CD14-positive monocyte (primary cell): Measurements from ENCODE around the gene NCOA7. TPM values are rescaled to one million over a fixed set of nuclear protein-coding genes. Genes with fewer than 3 reads are reported as not detected.

Experiments used
- DNase-seq, 3 donors: peaks; one replicate each; pipeline ENCODE4 v3.0.0-alpha.2; 2011 to 2022
- H2AFZ ChIP-seq: 2 replicates; pipeline ENCODE4 v1.6.0; 2012; ENCODE audit warnings: mild to moderate bottlenecking, low read depth, low read length, inconsistent platforms; ENCODE audit not compliant: insufficient read depth, poor library complexity, severe bottlenecking
- H3K27ac ChIP-seq, 2 donors: 1 replicate in 1 of 2; 2 replicates in 1 of 2; pipeline ENCODE4 v1.5.1; 2012 to 2013; ENCODE audit warnings: low read length in 2 of 2, control low read depth in 1 of 2, inconsistent platforms in 1 of 2, low read depth in 1 of 2, mild to moderate bottlenecking in 1 of 2
- H3K27me3 ChIP-seq, 2 donors: one replicate each; pipeline versions ENCODE4 v1.6.0 to v1.6.1; 2011 to 2013; ENCODE audit warnings: low read length in 2 of 2; ENCODE audit not compliant: control insufficient read depth in 2 of 2, insufficient read depth in 2 of 2
- H3K36me3 ChIP-seq, 2 donors: replicated peaks in 1 of 2; 1 replicate in 1 of 2; 2 replicates in 1 of 2; pipeline versions ENCODE4 v1.5.1 to v1.6.1; 2012 to 2013; ENCODE audit warnings: low read length in 2 of 2, control low read depth in 1 of 2, inconsistent platforms in 1 of 2, mild to moderate bottlenecking in 1 of 2; ENCODE audit not compliant: insufficient read depth in 2 of 2, control insufficient read depth in 1 of 2
- H3K4me1 ChIP-seq, 2 donors: 1 replicate in 1 of 2; 2 replicates in 1 of 2; pipeline versions ENCODE4 v1.5.1 to v1.6.1; 2012 to 2013; ENCODE audit warnings: low read length in 2 of 2, control low read depth in 1 of 2, inconsistent platforms in 1 of 2, mild to moderate bottlenecking in 1 of 2, moderate library complexity in 1 of 2; ENCODE audit not compliant: insufficient read depth in 2 of 2, control insufficient read depth in 1 of 2
- H3K4me2 ChIP-seq: replicated peaks from 2 replicates; pipeline ENCODE3; 2012; ENCODE audit warnings: low read length, moderate library complexity, mild to moderate bottlenecking; ENCODE audit not compliant: poor library complexity, severe bottlenecking; ENCODE audit errors: extremely low read depth
- H3K4me3 ChIP-seq, 3 experiments: fragments of 200-600 bp in 1 of 3; sonication (generic) in 1 of 3; replicated peaks in 1 of 3; 1 replicate in 2 of 3; 2 replicates in 1 of 3; pipeline ENCODE4 v1.5.1; 2011 to 2013; ENCODE audit warnings: low read length in 3 of 3, mild to moderate bottlenecking in 3 of 3, control low read depth in 2 of 3, low read depth in 2 of 3, inconsistent platforms in 1 of 3, moderate library complexity in 1 of 3
- H3K79me2 ChIP-seq: 2 replicates; pipeline ENCODE4 v1.6.0; 2012; ENCODE audit warnings: mild to moderate bottlenecking, control low read depth, inconsistent platforms, low read length, moderate library complexity; ENCODE audit not compliant: insufficient read depth
- H3K9ac ChIP-seq: 2 replicates; pipeline ENCODE4 v1.6.0; 2017; ENCODE audit warnings: low read length, mild to moderate bottlenecking; ENCODE audit not compliant: insufficient read depth, poor library complexity, severe bottlenecking
- H3K9me3 ChIP-seq, 2 donors: replicated peaks in 1 of 2; 1 replicate in 1 of 2; 2 replicates in 1 of 2; pipeline versions ENCODE4 v1.5.1 to v1.6.1; 2012 to 2013; ENCODE audit warnings: low read length in 2 of 2, control low read depth in 1 of 2; ENCODE audit not compliant: control insufficient read depth in 1 of 2, insufficient read depth in 1 of 2
- H4K20me1 ChIP-seq: 2 replicates; pipeline ENCODE4 v1.6.0; 2012; ENCODE audit warnings: mild to moderate bottlenecking, low read length, control low read depth, moderate library complexity; ENCODE audit not compliant: insufficient read depth
- H3K27ac Mint-ChIP-seq, 7 donors: one replicate each; pipeline ENCODE4 v1.8.0; 2020; ENCODE audit warnings: mild to moderate bottlenecking in 7 of 7, mixed read lengths in 7 of 7, moderate library complexity in 6 of 7, inconsistent platforms in 2 of 7
- H3K27me3 Mint-ChIP-seq, 3 donors: one replicate each; pipeline ENCODE4 v1.8.0; 2021 to 2022; ENCODE audit warnings: low read depth in 3 of 3, mild to moderate bottlenecking in 3 of 3, mixed read lengths in 3 of 3, moderate library complexity in 3 of 3, inconsistent platforms in 1 of 3
- H3K36me3 Mint-ChIP-seq, 2 donors: one replicate each; pipeline ENCODE4 v1.8.0; 2020; ENCODE audit warnings: mixed read lengths in 2 of 2, inconsistent platforms in 1 of 2, mild to moderate bottlenecking in 1 of 2
- H3K4me1 Mint-ChIP-seq: one replicate; pipeline ENCODE4 v1.8.0; 2020; ENCODE audit warnings: mild to moderate bottlenecking, mixed read lengths
- H3K4me3 Mint-ChIP-seq, 2 donors: one replicate each; pipeline ENCODE4 v1.8.0; 2020; ENCODE audit warnings: mild to moderate bottlenecking in 2 of 2, mixed read lengths in 2 of 2, moderate library complexity in 1 of 2
- H3K9me3 Mint-ChIP-seq, 7 donors: one replicate each; pipeline ENCODE4 v1.8.0; 2020 to 2022; ENCODE audit warnings: mixed read lengths in 7 of 7, mild to moderate bottlenecking in 6 of 7, moderate library complexity in 6 of 7, inconsistent platforms in 2 of 7
- WGBS: methylation state at CpG from one replicate; pipeline ENCODE4 v1.1.5; 2013; ENCODE audit warnings: missing lambda C conversion rate; ENCODE audit not compliant: insufficient coverage; 5-methylcytosine and 5-hydroxymethylcytosine counted together
- intact Hi-C, 2 donors: fragments of 100-400 bp; cut with micrococcal nuclease; formaldehyde crosslinking; loops; one replicate each; pipeline versions ENCODE4 v1.15.0 to v1.15.1; 2023
- polyA plus RNA-seq, 3 donors: library from polyadenylated mRNA; depleted of rRNA in 1 of 3; unstranded in 2 of 3; stranded (reverse) in 1 of 3; fragments of 300-500 nt in 2 of 3; fragments of >200 nt in 1 of 3; fragmentation: Illumina TruSeq in 2 of 3; gene quantifications; 1 replicate in 2 of 3; 2 replicates in 1 of 3; pipeline ENCODE4 v1.2.3, GENCODE V29; 2012 to 2021
- TF ChIP-seq, protein P1 (sequence below): fragments of 200-600 bp; IDR thresholded peaks from one replicate; pipeline ENCODE4 v1.8.0; 2022; ENCODE audit warnings: antibody characterized with exemption, mild to moderate bottlenecking

The NCOA7 gene
- polyA plus RNA-seq, 3 donors: 8.3 to 21.9 (median 11.2) TPM

DNA sequence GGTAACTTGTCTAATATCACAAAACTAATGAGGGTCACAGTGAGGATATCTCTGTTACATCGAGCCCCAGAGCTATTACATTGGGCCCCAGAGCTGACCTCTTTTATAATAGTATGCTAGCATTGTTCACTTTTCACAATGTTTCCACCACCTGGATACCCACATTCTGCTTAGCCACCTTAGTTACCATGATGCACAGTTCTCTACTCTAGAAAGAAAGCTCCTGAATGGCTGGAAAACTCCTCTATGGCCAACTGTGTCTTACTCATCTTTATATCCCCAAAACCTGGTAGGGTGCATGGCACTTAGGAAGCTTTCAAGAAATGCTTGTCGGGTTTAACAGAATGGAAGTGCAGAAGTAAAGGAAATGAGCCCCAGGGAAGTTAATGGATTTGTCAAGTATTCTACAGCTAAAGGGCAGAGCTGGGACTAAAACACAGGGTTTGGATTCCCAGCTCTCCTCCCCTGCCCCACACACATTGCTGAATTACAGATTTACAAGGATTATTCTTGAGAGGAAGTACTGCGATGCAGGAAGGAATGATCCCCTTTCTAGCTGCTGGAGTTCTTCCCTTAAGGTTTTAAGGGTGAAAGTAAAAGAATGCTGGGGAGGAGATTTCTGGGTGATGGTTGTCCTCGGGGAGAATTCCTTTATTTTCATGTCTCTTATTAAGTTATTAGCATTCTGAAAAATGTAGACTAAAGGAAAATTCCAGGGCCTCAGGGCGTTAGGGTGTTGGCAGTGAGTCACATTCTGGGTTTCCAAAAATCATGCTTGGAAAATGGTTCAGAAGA, 149.7 kb downstream of the NCOA7 start:
- Mint-ChIP-seq H3K9me3 (peaks cover 0 to 3% (median 0%) of the 10 kb centered on the region in 7 donors), H3K27ac (no peak overlapping the region), H3K27me3 (peaks cover 0 to 2% (median 0%) of the 10 kb centered on the region in 3 donors), H3K4me3 (no peak overlapping the region), H3K36me3 (no peaks in the 10 kb centered on the region), H3K4me1 (peaks cover 20% of the 10 kb centered on the region)
- intact Hi-C loops: no loop called here
- no peak overlapping the region for H2AFZ ChIP-seq
- no peak overlapping the region for H3K4me3 ChIP-seq
- no peaks in the 10 kb centered on the region for H3K27me3 ChIP-seq
- no peaks in the 10 kb centered on the region for H3K79me2 ChIP-seq
- no peak overlapping the region for H3K4me2 ChIP-seq
- TF ChIP-seq, protein P1, sequence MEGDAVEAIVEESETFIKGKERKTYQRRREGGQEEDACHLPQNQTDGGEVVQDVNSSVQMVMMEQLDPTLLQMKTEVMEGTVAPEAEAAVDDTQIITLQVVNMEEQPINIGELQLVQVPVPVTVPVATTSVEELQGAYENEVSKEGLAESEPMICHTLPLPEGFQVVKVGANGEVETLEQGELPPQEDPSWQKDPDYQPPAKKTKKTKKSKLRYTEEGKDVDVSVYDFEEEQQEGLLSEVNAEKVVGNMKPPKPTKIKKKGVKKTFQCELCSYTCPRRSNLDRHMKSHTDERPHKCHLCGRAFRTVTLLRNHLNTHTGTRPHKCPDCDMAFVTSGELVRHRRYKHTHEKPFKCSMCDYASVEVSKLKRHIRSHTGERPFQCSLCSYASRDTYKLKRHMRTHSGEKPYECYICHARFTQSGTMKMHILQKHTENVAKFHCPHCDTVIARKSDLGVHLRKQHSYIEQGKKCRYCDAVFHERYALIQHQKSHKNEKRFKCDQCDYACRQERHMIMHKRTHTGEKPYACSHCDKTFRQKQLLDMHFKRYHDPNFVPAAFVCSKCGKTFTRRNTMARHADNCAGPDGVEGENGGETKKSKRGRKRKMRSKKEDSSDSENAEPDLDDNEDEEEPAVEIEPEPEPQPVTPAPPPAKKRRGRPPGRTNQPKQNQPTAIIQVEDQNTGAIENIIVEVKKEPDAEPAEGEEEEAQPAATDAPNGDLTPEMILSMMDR: no peak
- WGBS: no CpG with 5 or more reads among the region's 5 CpGs
- H4K20me1 ChIP-seq: no peaks in the 10 kb centered on the region
- no peak for DNase-seq
- no peak overlapping the region for H3K9ac ChIP-seq
- H3K4me1 ChIP-seq: peaks cover 8 to 15% of the 10 kb centered on the region in 2 donors
- no peak overlapping the region for H3K27ac ChIP-seq
- no peaks in the 10 kb centered on the region for H3K9me3 ChIP-seq
- no peaks in the 10 kb centered on the region for H3K36me3 ChIP-seq

DNA sequence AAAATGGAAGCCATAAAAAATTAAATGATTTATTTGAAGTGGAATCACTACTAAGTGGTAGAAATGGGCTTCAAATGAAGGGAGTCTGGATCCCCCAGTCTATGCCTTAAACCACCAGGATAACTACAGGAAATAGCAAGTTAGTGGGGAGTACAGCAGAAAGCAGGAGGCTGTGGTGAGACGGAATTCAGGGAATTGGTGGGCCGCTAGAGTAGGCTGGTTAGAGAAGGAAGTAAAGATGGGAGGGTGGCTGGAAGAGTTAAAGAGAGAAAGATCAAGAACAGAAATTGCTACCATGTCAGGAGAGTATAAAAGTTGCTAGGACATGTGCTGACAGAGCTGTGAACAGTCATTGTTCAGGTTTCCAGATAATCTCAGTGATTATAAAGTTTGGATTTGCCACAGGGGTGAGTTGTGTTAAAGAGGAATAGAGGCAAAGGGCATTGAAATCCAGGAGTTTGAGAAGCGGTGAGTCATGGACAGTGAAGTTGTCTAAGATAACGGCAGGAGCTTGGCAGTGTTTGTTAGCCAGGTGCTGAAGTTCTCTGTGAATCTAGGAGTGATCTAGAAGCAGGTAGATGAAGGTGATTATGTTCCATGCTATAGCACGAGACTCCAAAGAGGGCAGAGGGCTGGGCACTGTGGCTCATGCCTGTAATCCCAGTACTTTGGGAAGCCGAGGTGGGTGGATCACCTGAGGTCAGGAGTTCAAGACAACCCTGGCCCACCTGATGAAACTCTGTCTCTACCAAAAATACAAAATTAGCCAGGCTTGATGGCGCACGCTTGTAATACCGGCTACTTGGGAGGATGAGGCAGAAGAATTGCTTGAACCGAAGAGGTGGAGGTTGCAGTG, 152.1 kb downstream of the NCOA7 start:
- Mint-ChIP-seq H3K27ac (peak overlapping the region in 1 of 7 donors; percentile 12), H3K4me1 (peaks cover 30% of the 10 kb centered on the region), H3K9me3 (no peaks in the 10 kb centered on the region), H3K36me3 (no peaks in the 10 kb centered on the region), H3K4me3 (no peak overlapping the region), H3K27me3 (peaks cover 0 to 2% (median 0%) of the 10 kb centered on the region in 3 donors)
- H3K36me3 ChIP-seq: no peaks in the 10 kb centered on the region
- H3K4me1 ChIP-seq: peaks cover 8 to 21% of the 10 kb centered on the region in 2 donors
- no peak overlapping the region for H3K4me2 ChIP-seq
- no peaks in the 10 kb centered on the region for H3K27me3 ChIP-seq
- 95% methylated on average over 9 of the region's 10 CpGs for WGBS
- no peak for DNase-seq
- no peak overlapping the region for H3K9ac ChIP-seq
- H4K20me1 ChIP-seq: no peaks in the 10 kb centered on the region
- H2AFZ ChIP-seq: no peak overlapping the region
- TF ChIP-seq, protein P1: no peak
- H3K4me3 ChIP-seq: no peak overlapping the region
- no peaks in the 10 kb centered on the region for H3K79me2 ChIP-seq
- no peak overlapping the region for H3K27ac ChIP-seq
- no peaks in the 10 kb centered on the region for H3K9me3 ChIP-seq
- intact Hi-C loops: no loop called here
